A673 (cell line): Measurements from ENCODE around the gene LY6G5C. TPM values are rescaled to one million over a fixed set of nuclear protein-coding genes. Genes with fewer than 3 reads are reported as not detected.

Experiments
- BruUV-seq: library from RNA; stranded (reverse); fragments of 400-500 nt; replicated peaks from 2 replicates; lab custom pipeline; 2021; lab: Mats Ljungman, UMichigan
- CTCF ChIA-PET: fragments of 300-600 bp; sonication (Branson Sonifier 250); formaldehyde crosslinking; loops from one replicate; lab custom pipeline; 2022; ENCODE audit warnings: antibody characterized with exemption; lab: Charles Lee
- POLR2A ChIA-PET: fragments of 300-600 bp; sonication (Branson Sonifier 250); formaldehyde crosslinking; loops from one replicate; lab custom pipeline; 2022; ENCODE audit warnings: antibody characterized with exemption; ENCODE audit not compliant: low non-redundant PET; lab: Charles Lee
- DNase-seq: peaks from one replicate; pipeline ENCODE4 v3.0.0-alpha.2; 2015; ENCODE audit warnings: low spot score
- H3K27ac ChIP-seq: fragments of 200-600 bp; sonication (generic); 2 replicates; pipeline ENCODE4 v1.5.1; 2016; ENCODE audit warnings: mixed run types, low read depth, mild to moderate bottlenecking, mixed read lengths, antibody characterized with exemption, low read length; ENCODE audit not compliant: poor library complexity, severe bottlenecking
- H3K27me3 ChIP-seq: fragments of 200-600 bp; sonication (generic); replicated peaks from 2 replicates; pipeline ENCODE4 v1.6.1; 2017; ENCODE audit warnings: mixed run types, low read depth, mild to moderate bottlenecking, mixed read lengths, antibody characterized with exemption, low read length; ENCODE audit not compliant: insufficient read depth, poor library complexity
- H3K36me3 ChIP-seq: fragments of 200-600 bp; sonication (generic); 2 replicates; pipeline ENCODE4 v1.6.1; 2016; ENCODE audit warnings: mixed run types, mild to moderate bottlenecking, mixed read lengths, antibody characterized with exemption, low read length; ENCODE audit not compliant: insufficient read depth, poor library complexity, severe bottlenecking
- H3K4me1 ChIP-seq: fragments of 200-600 bp; sonication (generic); 2 replicates; pipeline ENCODE4 v1.6.1; 2017; ENCODE audit warnings: mixed run types, mild to moderate bottlenecking, mixed read lengths, antibody characterized with exemption, low read length; ENCODE audit not compliant: insufficient read depth, poor library complexity, severe bottlenecking
- H3K4me3 ChIP-seq: fragments of 200-600 bp; sonication (generic); 2 replicates; pipeline ENCODE4 v1.5.1; 2016; ENCODE audit warnings: low read depth, mixed run types, mild to moderate bottlenecking, mixed read lengths, low read length; ENCODE audit not compliant: poor library complexity, severe bottlenecking
- H3K9me3 ChIP-seq: fragments of 200-600 bp; sonication (generic); 2 replicates; pipeline ENCODE4 v1.6.1; 2016; ENCODE audit warnings: mixed run types, low read depth, mild to moderate bottlenecking, mixed read lengths, antibody characterized with exemption, low read length; ENCODE audit not compliant: poor library complexity, severe bottlenecking
- CTCF ChIP-seq: fragments of 300-800, 200-600 bp; sonication (generic); conservative IDR thresholded peaks from 2 replicates; pipeline ENCODE4 v1.5.1; 2017; ENCODE audit warnings: low read depth, mild to moderate bottlenecking, antibody characterized with exemption, low read length, moderate library complexity, mixed read lengths
- EZH2 ChIP-seq: fragments of 200-600 bp; sonication (generic); IDR thresholded peaks from 2 replicates; pipeline ENCODE4 v1.6.1; 2017; ENCODE audit warnings: borderline replicate concordance, low read depth, mild to moderate bottlenecking, mixed read lengths, antibody characterized with exemption, low read length; ENCODE audit not compliant: poor library complexity, severe bottlenecking
- intact Hi-C: fragments of 100-400 bp; cut with micrococcal nuclease; formaldehyde crosslinking; loops from one replicate; pipeline ENCODE4 v1.10.0; 2022; ENCODE audit not compliant: unreplicated experiment
- total RNA-seq: library from RNA; stranded (reverse); gene quantifications from 2 replicates; pipeline ENCODE4 v1.2.3, GENCODE V29; 2021

The LY6G5C gene
- total RNA-seq, 1 experiment from 2014 or later, result 6.8 TPM

- POLR2A ChIA-PET, result no interaction called here
- Histone ChIP-seq H3K4me3 (no peak overlapping the region), H3K27me3 (no peaks in the 10 kb centered on the region), H3K27ac (no peak overlapping the region), H3K9me3 (no peaks in the 10 kb centered on the region), H3K36me3 (peaks cover 99% of the 10 kb centered on the region), H3K4me1 (no peaks in the 10 kb centered on the region)
- intact Hi-C loops, result no loop called here
- no TSS peak for BruUV-seq
- TF ChIP-seq EZH2 (no peak), CTCF (no peak)
- CTCF ChIA-PET, result no interaction called here
- DNase-seq, result no peak
Measured at GRCh38 chr6:31634131-31634530, 46.7 kb downstream of the LY6G5C start.

GRCh38 chr6:31633447-31633846, 47.4 kb downstream of the LY6G5C start:
- no peak for DNase-seq
- H3K27ac ChIP-seq, result no peak overlapping the region

GRCh38 chr6:31632279-31632946, 48.5 kb downstream of the LY6G5C start:
- ChIA-PET POLR2A (no interaction called here), CTCF (no interaction called here)
- no TSS peak for BruUV-seq
- TF ChIP-seq EZH2 (no peak), CTCF (no peak)
- H3K9me3 ChIP-seq, result no peaks in the 10 kb centered on the region
- no peaks in the 10 kb centered on the region for H3K4me1 ChIP-seq
- no peaks in the 10 kb centered on the region for H3K27me3 ChIP-seq
- intact Hi-C loops, result no loop called here
- no peak overlapping the region for H3K4me3 ChIP-seq
- DNase-seq, result no peak
- peaks cover 100% of the 10 kb centered on the region for H3K36me3 ChIP-seq
- peak overlapping the region; percentile 65 for H3K27ac ChIP-seq

More at GRCh38 chr6:31633447-31633846, 47.4 kb downstream of the LY6G5C start:
- CTCF ChIA-PET, result no interaction called here
- BruUV-seq, result no TSS peak
- Histone ChIP-seq H3K4me1 (no peaks in the 10 kb centered on the region), H3K4me3 (no peak overlapping the region), H3K27me3 (no peaks in the 10 kb centered on the region), H3K9me3 (no peaks in the 10 kb centered on the region), H3K36me3 (peaks cover 99% of the 10 kb centered on the region)
- POLR2A ChIA-PET, result no interaction called here
- TF ChIP-seq CTCF (no peak), EZH2 (no peak)
- intact Hi-C loops, result no loop called here
